Brain microvascular endothelial cell (primary cell): ENCODE measurements around the gene CDYL.

Experiments
- DNase-seq: peaks from one replicate; pipeline ENCODE4 v3.0.0-alpha.2; 2020
- H3K27ac ChIP-seq: fragments of 250-450 bp; sonication (Bioruptor Pico); 2 replicates; pipeline ENCODE4 v1.5.1; 2020; ENCODE audit warnings: mild to moderate bottlenecking, moderate library complexity
- H3K27me3 ChIP-seq: fragments of 250-450 bp; sonication (Bioruptor Pico); replicated peaks from 2 replicates; pipeline ENCODE4 v1.5.1; 2020; ENCODE audit warnings: mild to moderate bottlenecking
- H3K36me3 ChIP-seq: fragments of 250-450 bp; sonication (Bioruptor Pico); replicated peaks from 2 replicates; pipeline ENCODE4 v1.5.1; 2020; ENCODE audit warnings: mild to moderate bottlenecking
- H3K4me3 ChIP-seq: 2 replicates; pipeline ENCODE4 v1.5.1; 2011; ENCODE audit warnings: low read depth, mild to moderate bottlenecking, control low read depth, low read length, moderate library complexity
- in situ Hi-C: cut with HindIII; loops from 2 replicates; pipeline ENCODE4 v1.10.0; 2017; ENCODE audit warnings: low sequenced_read_pairs, low pct_ligation_motif_present
- TF ChIP-seq, protein P1 (sequence below): IDR thresholded peaks from 2 replicates; pipeline ENCODE4 v1.5.1; 2011; ENCODE audit warnings: low read depth, mild to moderate bottlenecking, moderate library complexity, low read length, control low read depth, inconsistent platforms; ENCODE audit errors: missing control alignments

The CDYL gene

GRCh38 chr6:4800662-4801061 is 24.5 kb downstream of the CDYL start:
- H3K27ac ChIP-seq = no peak overlapping the region
- TF ChIP-seq, protein P1, sequence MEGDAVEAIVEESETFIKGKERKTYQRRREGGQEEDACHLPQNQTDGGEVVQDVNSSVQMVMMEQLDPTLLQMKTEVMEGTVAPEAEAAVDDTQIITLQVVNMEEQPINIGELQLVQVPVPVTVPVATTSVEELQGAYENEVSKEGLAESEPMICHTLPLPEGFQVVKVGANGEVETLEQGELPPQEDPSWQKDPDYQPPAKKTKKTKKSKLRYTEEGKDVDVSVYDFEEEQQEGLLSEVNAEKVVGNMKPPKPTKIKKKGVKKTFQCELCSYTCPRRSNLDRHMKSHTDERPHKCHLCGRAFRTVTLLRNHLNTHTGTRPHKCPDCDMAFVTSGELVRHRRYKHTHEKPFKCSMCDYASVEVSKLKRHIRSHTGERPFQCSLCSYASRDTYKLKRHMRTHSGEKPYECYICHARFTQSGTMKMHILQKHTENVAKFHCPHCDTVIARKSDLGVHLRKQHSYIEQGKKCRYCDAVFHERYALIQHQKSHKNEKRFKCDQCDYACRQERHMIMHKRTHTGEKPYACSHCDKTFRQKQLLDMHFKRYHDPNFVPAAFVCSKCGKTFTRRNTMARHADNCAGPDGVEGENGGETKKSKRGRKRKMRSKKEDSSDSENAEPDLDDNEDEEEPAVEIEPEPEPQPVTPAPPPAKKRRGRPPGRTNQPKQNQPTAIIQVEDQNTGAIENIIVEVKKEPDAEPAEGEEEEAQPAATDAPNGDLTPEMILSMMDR = no peak
- H3K27me3 ChIP-seq = no peaks in the 10 kb centered on the region
- H3K4me3 ChIP-seq = no peak overlapping the region
- no peak for DNase-seq
- in situ Hi-C loops = no loop called here
- no peaks in the 10 kb centered on the region for H3K36me3 ChIP-seq

GRCh38 chr6:4801491-4802110 is 25.4 kb downstream of the CDYL start:
- TF ChIP-seq, protein P1 = no peak
- in situ Hi-C loops = no loop called here
- Histone ChIP-seq H3K4me3 (no peak overlapping the region), H3K27me3 (no peaks in the 10 kb centered on the region), H3K27ac (no peak overlapping the region), H3K36me3 (no peaks in the 10 kb centered on the region)
- DNase-seq = no peak

DNA sequence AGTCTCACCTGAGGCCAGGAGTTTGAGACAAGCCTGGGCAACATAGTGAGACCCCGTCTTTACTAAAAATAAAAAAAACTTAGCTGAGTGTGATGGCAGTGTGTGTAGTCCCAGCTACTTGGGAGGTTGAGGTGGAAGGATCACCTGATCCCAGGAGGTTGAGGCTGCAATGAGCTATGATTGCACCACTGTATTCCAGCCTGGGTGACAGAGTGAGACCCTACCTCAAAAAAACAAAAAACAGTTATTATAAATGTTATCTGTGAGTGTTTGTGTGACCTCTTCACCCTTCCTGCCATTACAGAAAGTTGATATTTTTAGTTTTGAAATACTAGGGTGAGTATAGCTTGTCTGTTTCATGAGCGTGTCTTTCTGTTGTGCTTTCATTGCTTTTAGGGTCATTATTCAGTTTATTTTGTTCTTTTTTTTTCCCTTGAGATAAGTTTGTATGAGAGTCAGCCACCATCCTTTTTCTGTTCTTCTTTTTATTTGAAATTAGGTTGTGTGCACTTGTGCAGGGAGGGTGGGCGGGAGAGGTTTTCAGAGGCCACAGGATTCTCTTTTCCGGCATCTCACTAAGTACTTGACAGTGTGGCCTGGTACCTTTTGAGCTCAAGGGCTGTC is 26.2 kb downstream of the CDYL start:
- TF ChIP-seq, protein P1 = no peak
- DNase-seq = no peak
- Histone ChIP-seq H3K4me3 (no peak overlapping the region), H3K27ac (no peak overlapping the region), H3K27me3 (no peaks in the 10 kb centered on the region), H3K36me3 (no peaks in the 10 kb centered on the region)
- in situ Hi-C loops = no loop called here

DNA sequence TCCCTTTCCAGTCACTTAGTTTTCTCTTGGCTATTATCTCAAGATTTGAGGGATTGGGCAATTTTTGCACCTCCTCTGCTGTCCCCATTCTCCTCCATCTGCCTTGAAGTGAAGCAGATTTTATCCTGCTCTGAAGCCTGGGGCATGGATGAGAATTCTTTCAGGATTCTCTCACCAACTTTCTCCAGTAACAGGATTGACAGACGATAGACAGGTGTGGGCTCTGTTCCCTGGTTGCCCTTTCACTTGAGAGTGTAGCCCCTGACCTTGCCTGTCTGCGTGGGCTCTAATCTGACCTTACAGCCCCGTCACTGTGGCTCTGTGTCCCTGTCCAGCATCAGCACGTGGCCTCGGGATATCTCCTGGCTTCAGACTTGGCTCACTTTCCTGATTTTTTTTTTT is 27.1 kb downstream of the CDYL start:
- Histone ChIP-seq H3K27ac (no peak overlapping the region), H3K4me3 (no peak overlapping the region), H3K27me3 (no peaks in the 10 kb centered on the region), H3K36me3 (no peaks in the 10 kb centered on the region)
- DNase-seq = no peak
- in situ Hi-C loops = no loop called here
- TF ChIP-seq, protein P1 = no peak

GRCh38 chr6:4804095-4804494 is 27.9 kb downstream of the CDYL start:
- Histone ChIP-seq H3K27ac (no peak overlapping the region), H3K36me3 (no peaks in the 10 kb centered on the region), H3K4me3 (no peak overlapping the region), H3K27me3 (no peaks in the 10 kb centered on the region)
- in situ Hi-C loops = no loop called here
- peak; percentile 39 for DNase-seq
- TF ChIP-seq, protein P1 = no peak
